ENCODE measurements around the gene PAPSS1. TPM values are rescaled to one million over a fixed set of nuclear protein-coding genes. Genes with fewer than 3 reads are reported as not detected.

PAPSS1 gene
- polyA plus RNA-seq, 1 donor from 2014 or later = 216 TPM

DNA sequence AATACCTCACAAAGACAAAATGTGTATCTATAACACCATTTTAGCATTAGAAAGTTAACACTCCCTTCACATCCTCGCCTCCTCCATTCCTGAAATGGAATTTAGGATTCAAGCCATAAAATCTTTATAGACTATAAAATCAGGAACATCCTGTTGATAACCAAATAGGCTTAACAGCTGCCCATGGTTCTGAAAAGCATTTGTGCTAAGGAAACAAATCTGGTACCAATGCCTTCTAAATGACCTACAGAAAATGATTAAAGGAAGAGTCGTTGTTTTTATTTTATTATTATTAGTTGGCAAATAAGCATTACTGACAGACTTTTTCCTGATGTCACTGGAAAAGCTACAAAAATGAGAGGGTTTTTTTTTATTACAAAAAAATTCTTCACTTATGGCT is 79.8 kb downstream of the PAPSS1 start:
- Histone ChIP-seq H3K4me3 (ENCODE audit: low read length) (no peak overlapping the region), H3K9me2 (ENCODE audit: insufficient read depth, low read length) (no peaks in the 10 kb centered on the region), H2AFZ (ENCODE audit: low read depth, low read length) (no peak overlapping the region), H3K36me3 (ENCODE audit: insufficient read depth, low read length) (peaks cover 17% of the 10 kb centered on the region), H3K27ac (ENCODE audit: low read length) (no peak overlapping the region), H3K27me3 (ENCODE audit: insufficient read depth, low read depth, low read length) (no peaks in the 10 kb centered on the region), H4K20me1 (ENCODE audit: insufficient read depth) (no peaks in the 10 kb centered on the region), H3K4me2 (ENCODE audit: low read length) (no peak overlapping the region), H3K9ac (ENCODE audit: low read length) (no peak overlapping the region), H3K79me2 (replicated peaks; ENCODE audit: insufficient read depth, low read length) (no peaks in the 10 kb centered on the region), H3K9me3 (ENCODE audit: low read length) (no peaks in the 10 kb centered on the region), H3F3A (ENCODE audit: insufficient read depth, low read length, poor library complexity, severe bottlenecking) (no peaks in the 10 kb centered on the region)
- no peak for TF ChIP-seq RAD21 (conservative IDR thresholded peaks at IDR 0.05)
- TF ChIP-seq, protein P1, sequence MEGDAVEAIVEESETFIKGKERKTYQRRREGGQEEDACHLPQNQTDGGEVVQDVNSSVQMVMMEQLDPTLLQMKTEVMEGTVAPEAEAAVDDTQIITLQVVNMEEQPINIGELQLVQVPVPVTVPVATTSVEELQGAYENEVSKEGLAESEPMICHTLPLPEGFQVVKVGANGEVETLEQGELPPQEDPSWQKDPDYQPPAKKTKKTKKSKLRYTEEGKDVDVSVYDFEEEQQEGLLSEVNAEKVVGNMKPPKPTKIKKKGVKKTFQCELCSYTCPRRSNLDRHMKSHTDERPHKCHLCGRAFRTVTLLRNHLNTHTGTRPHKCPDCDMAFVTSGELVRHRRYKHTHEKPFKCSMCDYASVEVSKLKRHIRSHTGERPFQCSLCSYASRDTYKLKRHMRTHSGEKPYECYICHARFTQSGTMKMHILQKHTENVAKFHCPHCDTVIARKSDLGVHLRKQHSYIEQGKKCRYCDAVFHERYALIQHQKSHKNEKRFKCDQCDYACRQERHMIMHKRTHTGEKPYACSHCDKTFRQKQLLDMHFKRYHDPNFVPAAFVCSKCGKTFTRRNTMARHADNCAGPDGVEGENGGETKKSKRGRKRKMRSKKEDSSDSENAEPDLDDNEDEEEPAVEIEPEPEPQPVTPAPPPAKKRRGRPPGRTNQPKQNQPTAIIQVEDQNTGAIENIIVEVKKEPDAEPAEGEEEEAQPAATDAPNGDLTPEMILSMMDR (IDR thresholded peaks at IDR 0.05; ENCODE audit: poor library complexity, severe bottlenecking) = no peak

DNA sequence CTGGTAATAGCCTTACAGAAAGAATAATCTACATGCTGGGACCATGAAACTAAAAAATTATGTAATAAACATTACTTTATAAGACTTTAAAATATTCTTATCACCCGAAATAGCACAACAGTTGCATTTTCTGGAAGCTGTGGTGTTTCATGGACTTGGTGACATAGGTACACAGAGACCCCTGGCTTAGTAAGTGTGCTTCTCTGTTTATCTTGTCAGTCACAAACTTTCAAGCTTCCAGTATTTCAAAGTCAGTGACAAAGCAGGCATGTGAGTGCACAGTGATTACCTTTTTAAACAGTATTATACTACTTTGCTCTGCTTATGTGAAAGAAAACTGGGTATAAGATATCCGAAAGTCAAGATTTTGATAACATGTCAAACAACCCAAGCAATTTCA is 84.3 kb downstream of the PAPSS1 start:
- H3K4me2 ChIP-seq (ENCODE audit: low read length) = no peak overlapping the region
- no peak overlapping the region for H3K9ac ChIP-seq (ENCODE audit: low read length)
- H2AFZ ChIP-seq (ENCODE audit: low read depth, low read length) = no peak overlapping the region
- no peaks in the 10 kb centered on the region for H3K27me3 ChIP-seq (ENCODE audit: insufficient read depth, low read depth, low read length)
- no peak overlapping the region for H3K4me3 ChIP-seq (ENCODE audit: low read length)
- H3K9me3 ChIP-seq (ENCODE audit: low read length) = no peaks in the 10 kb centered on the region
- no peaks in the 10 kb centered on the region for H3K79me2 ChIP-seq (replicated peaks; ENCODE audit: insufficient read depth, low read length)
- no peaks in the 10 kb centered on the region for H4K20me1 ChIP-seq (ENCODE audit: insufficient read depth)
- TF ChIP-seq EP300 (conservative IDR thresholded peaks at IDR 0.05; ENCODE audit: poor library complexity, severe bottlenecking) = no peak
- TF ChIP-seq MXI1 (conservative IDR thresholded peaks at IDR 0.05; ENCODE audit: poor library complexity, severe bottlenecking) = no peak
- no peak for TF ChIP-seq SMC3 (conservative IDR thresholded peaks at IDR 0.05; ENCODE audit: poor library complexity)
- TF ChIP-seq EZH2 (IDR thresholded peaks at IDR 0.05; ENCODE audit: borderline replicate concordance, insufficient read depth, low read length, poor library complexity, severe bottlenecking) = no peak
- TF ChIP-seq, protein P2, sequence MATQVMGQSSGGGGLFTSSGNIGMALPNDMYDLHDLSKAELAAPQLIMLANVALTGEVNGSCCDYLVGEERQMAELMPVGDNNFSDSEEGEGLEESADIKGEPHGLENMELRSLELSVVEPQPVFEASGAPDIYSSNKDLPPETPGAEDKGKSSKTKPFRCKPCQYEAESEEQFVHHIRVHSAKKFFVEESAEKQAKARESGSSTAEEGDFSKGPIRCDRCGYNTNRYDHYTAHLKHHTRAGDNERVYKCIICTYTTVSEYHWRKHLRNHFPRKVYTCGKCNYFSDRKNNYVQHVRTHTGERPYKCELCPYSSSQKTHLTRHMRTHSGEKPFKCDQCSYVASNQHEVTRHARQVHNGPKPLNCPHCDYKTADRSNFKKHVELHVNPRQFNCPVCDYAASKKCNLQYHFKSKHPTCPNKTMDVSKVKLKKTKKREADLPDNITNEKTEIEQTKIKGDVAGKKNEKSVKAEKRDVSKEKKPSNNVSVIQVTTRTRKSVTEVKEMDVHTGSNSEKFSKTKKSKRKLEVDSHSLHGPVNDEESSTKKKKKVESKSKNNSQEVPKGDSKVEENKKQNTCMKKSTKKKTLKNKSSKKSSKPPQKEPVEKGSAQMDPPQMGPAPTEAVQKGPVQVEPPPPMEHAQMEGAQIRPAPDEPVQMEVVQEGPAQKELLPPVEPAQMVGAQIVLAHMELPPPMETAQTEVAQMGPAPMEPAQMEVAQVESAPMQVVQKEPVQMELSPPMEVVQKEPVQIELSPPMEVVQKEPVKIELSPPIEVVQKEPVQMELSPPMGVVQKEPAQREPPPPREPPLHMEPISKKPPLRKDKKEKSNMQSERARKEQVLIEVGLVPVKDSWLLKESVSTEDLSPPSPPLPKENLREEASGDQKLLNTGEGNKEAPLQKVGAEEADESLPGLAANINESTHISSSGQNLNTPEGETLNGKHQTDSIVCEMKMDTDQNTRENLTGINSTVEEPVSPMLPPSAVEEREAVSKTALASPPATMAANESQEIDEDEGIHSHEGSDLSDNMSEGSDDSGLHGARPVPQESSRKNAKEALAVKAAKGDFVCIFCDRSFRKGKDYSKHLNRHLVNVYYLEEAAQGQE (IDR thresholded peaks at IDR 0.05; ENCODE audit: borderline replicate concordance) = no peak
- no peak for TF ChIP-seq RAD21 (conservative IDR thresholded peaks at IDR 0.05)
- H3F3A ChIP-seq (ENCODE audit: insufficient read depth, low read length, poor library complexity, severe bottlenecking) = no peaks in the 10 kb centered on the region
- H3K36me3 ChIP-seq (ENCODE audit: insufficient read depth, low read length) = no peaks in the 10 kb centered on the region
- no peak overlapping the region for H3K27ac ChIP-seq (ENCODE audit: low read length)
- H3K9me2 ChIP-seq (ENCODE audit: insufficient read depth, low read length) = no peaks in the 10 kb centered on the region

DNA sequence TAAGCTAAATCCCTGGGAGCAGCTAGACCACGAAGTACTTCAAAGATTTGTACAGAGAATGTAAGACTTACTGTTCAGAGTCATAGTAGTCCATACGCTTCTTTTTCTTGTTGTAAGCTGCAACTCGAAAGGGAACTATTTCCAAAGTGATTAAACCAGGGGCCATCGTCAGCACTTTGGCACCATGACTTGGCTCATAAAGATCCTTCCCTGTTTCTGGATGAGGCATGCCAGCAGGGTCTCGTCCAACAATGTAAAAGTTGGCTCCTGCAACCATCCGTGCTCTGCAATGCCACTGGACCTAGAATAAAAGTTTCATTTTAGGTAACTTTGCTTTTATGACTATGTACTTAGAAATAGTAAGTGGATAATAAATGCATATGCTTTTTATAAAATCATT is 88.5 kb downstream of the PAPSS1 start:
- H3K79me2 ChIP-seq (replicated peaks; ENCODE audit: insufficient read depth, low read length) = no peaks in the 10 kb centered on the region
- no peak for TF ChIP-seq POLR2AphosphoS5 (IDR thresholded peaks at IDR 0.05)
- TF ChIP-seq, protein P1 (IDR thresholded peaks at IDR 0.05; ENCODE audit: poor library complexity, severe bottlenecking) = no peak
- TF ChIP-seq EP300 (conservative IDR thresholded peaks at IDR 0.05; ENCODE audit: poor library complexity, severe bottlenecking) = no peak
- no peak for TF ChIP-seq TAF1 (IDR thresholded peaks at IDR 0.05; ENCODE audit: low read depth)
- TF ChIP-seq EZH2 (IDR thresholded peaks at IDR 0.05; ENCODE audit: borderline replicate concordance, insufficient read depth, low read length, poor library complexity, severe bottlenecking) = no peak
- no peak for TF ChIP-seq RAD21 (conservative IDR thresholded peaks at IDR 0.05)
- no peak for TF ChIP-seq SMC3 (conservative IDR thresholded peaks at IDR 0.05; ENCODE audit: poor library complexity)
- TF ChIP-seq, protein P2 (IDR thresholded peaks at IDR 0.05; ENCODE audit: borderline replicate concordance) = no peak
- TF ChIP-seq MXI1 (conservative IDR thresholded peaks at IDR 0.05; ENCODE audit: poor library complexity, severe bottlenecking) = no peak
- no peaks in the 10 kb centered on the region for H3K27me3 ChIP-seq (ENCODE audit: insufficient read depth, low read depth, low read length)
- no peak overlapping the region for H3K9ac ChIP-seq (ENCODE audit: low read length)
- no peak overlapping the region for H2AFZ ChIP-seq (ENCODE audit: low read depth, low read length)
- no peaks in the 10 kb centered on the region for H3K36me3 ChIP-seq (ENCODE audit: insufficient read depth, low read length)
- H3K27ac ChIP-seq (ENCODE audit: low read length) = no peak overlapping the region
- no peak overlapping the region for H3K4me3 ChIP-seq (ENCODE audit: low read length)
- no peaks in the 10 kb centered on the region for H3K9me3 ChIP-seq (ENCODE audit: low read length)
- no peaks in the 10 kb centered on the region for H3F3A ChIP-seq (ENCODE audit: insufficient read depth, low read length, poor library complexity, severe bottlenecking)
- H3K9me2 ChIP-seq (ENCODE audit: insufficient read depth, low read length) = no peaks in the 10 kb centered on the region
- H3K4me2 ChIP-seq (ENCODE audit: low read length) = no peak overlapping the region
- no peaks in the 10 kb centered on the region for H4K20me1 ChIP-seq (ENCODE audit: insufficient read depth)

All from neural cell (in vitro differentiated cells).